Right cardiac atrium (tissue), 5 donors: Measurements from ENCODE around the gene SLC37A3. TPM values are rescaled to one million over a fixed set of nuclear protein-coding genes. Genes with fewer than 3 reads are reported as not detected.
"Not testable (repeated sequence)": the region's sequence is repeated elsewhere in the genome, so short reads cannot be mapped to it uniquely, and the experiment has no call there.

Experiments used
- ATAC-seq, 2 donors: fragments of 200-7000 bp; cut with Tn5 transposase; one replicate each; pipeline versions ENCODE4 v1.8.0 to v1.9.1; 2020; ENCODE audit warnings: moderate library complexity in 2 of 2, mild to moderate bottlenecking in 1 of 2
- DNase-seq, 3 donors: peaks; one replicate each; pipeline ENCODE4 v3.0.0-alpha.2; 2020
- H3K27ac ChIP-seq: one replicate; pipeline ENCODE4 v1.5.1; 2013; ENCODE audit warnings: mild to moderate bottlenecking, low read length, control low read depth, moderate library complexity
- H3K27me3 ChIP-seq: one replicate; pipeline ENCODE4 v1.6.1; 2013; ENCODE audit not compliant: control insufficient read depth, insufficient read depth
- H3K4me1 ChIP-seq: one replicate; pipeline ENCODE4 v1.6.1; 2013; ENCODE audit warnings: low read length; ENCODE audit not compliant: control insufficient read depth, insufficient read depth
- H3K4me3 ChIP-seq: one replicate; pipeline ENCODE4 v1.5.1; 2013; ENCODE audit warnings: low read length, control low read depth
- H3K9me3 ChIP-seq: one replicate; pipeline ENCODE4 v1.6.1; 2013; ENCODE audit warnings: low read length; ENCODE audit not compliant: control insufficient read depth
- WGBS: extraction: QIAGEN DNeasy Blood & Tissue Kit; methylation state at CpG from one replicate; pipeline ENCODE4 v1.1.7; 2013; 5-methylcytosine and 5-hydroxymethylcytosine counted together
- intact Hi-C, 4 donors: fragments of 100-400 bp; cut with DNase I; formaldehyde crosslinking; loops; one replicate each; pipeline versions ENCODE4 v1.11.0 to v1.14.0; 2022 to 2023
- polyA plus RNA-seq: library from polyadenylated mRNA; stranded (reverse); fragments of 200-250 nt; gene quantifications from one replicate; pipeline ENCODE4 v1.2.3, GENCODE V29; 2013
- total RNA-seq, 4 donors: library from RNA; stranded (reverse); fragmentation: NEBNext Ultra II Directional; extraction: Animal tissue kit (Norgen Biotek cat#: 25700); gene quantifications; one replicate each; pipeline ENCODE4 v1.2.1, GENCODE V29; 2021
- donor health status: healthy with polysubstance abuse.
- donor health status: DM: no; HTN: yes; CAD: no.
- donor health status: DM: no; HTN: no; CAD: no.
- donor health status: DM: no; HTN: yes; CAD: no; lungs with severe emphysema.
- donor health status: DM: yes; HTN: yes; CAD: no.

The SLC37A3 gene
- total and polyA plus RNA-seq, 5 donors: 11.8 to 17.7 (median 16.3) TPM

- H3K4me3 ChIP-seq: no peak overlapping the region
- DNase-seq (no peak), ATAC-seq (no peak)
- no peaks in the 10 kb centered on the region for H3K9me3 ChIP-seq
- H3K4me1 ChIP-seq: peaks cover 2% of the 10 kb centered on the region
- no peaks in the 10 kb centered on the region for H3K27me3 ChIP-seq
- WGBS: 90% methylated on average over 3 of the region's 3 CpGs
- no peak overlapping the region for H3K27ac ChIP-seq
- intact Hi-C loops: no loop called here
Measured at GRCh38 chr7:140423501-140423900, 25.2 kb upstream of the SLC37A3 start.

GRCh38 chr7:140421521-140421920 lies 23.2 kb upstream of the SLC37A3 start:
- Histone ChIP-seq H3K9me3 (no peaks in the 10 kb centered on the region), H3K4me1 (peaks cover 2% of the 10 kb centered on the region), H3K4me3 (no peak overlapping the region), H3K27me3 (no peaks in the 10 kb centered on the region), H3K27ac (no peak overlapping the region)
- DNase-seq (no peak), ATAC-seq (no peak)
- WGBS: 96% methylated on average over 2 of the region's 2 CpGs
- intact Hi-C loops: no loop called here

GRCh38 chr7:140418653-140419052 lies 20.3 kb upstream of the SLC37A3 start:
- Histone ChIP-seq H3K4me3 (no peak overlapping the region), H3K9me3 (no peaks in the 10 kb centered on the region)
- no peak for ATAC-seq

GRCh38 chr7:140418156-140418472 lies 19.8 kb upstream of the SLC37A3 start:
- intact Hi-C loops, H3K9me3 ChIP-seq, H3K4me3 ChIP-seq, H3K27ac ChIP-seq, H3K4me1 ChIP-seq, DNase-seq, H3K27me3 ChIP-seq, ATAC-seq: not testable (repeated sequence)
- 90% methylated on average over 5 of the region's 5 CpGs for whole genome bisulfite sequencing

More at GRCh38 chr7:140418653-140419052, 20.3 kb upstream of the SLC37A3 start:
- DNase-seq: no peak
- intact Hi-C loops: no loop called here
- Histone ChIP-seq H3K4me1 (no peaks in the 10 kb centered on the region), H3K27ac (no peak overlapping the region), H3K27me3 (no peaks in the 10 kb centered on the region)
- WGBS: 92% methylated on average over 4 of the region's 4 CpGs

- no peaks in the 10 kb centered on the region for H3K27me3 ChIP-seq
- ATAC-seq: no peak
- no peaks in the 10 kb centered on the region for H3K9me3 ChIP-seq
- no peak overlapping the region for H3K4me3 ChIP-seq
- no peak overlapping the region for H3K27ac ChIP-seq
- intact Hi-C loops: no loop called here
- no peak for DNase-seq
- H3K4me1 ChIP-seq: no peaks in the 10 kb centered on the region
- WGBS: 74% methylated on average over 8 of the region's 8 CpGs
Measured at GRCh38 chr7:140417456-140418155, 19.3 kb upstream of the SLC37A3 start.

GRCh38 chr7:140416560-140416959 lies 18.2 kb upstream of the SLC37A3 start:
- Histone ChIP-seq H3K4me1 (no peaks in the 10 kb centered on the region), H3K9me3 (no peaks in the 10 kb centered on the region), H3K27me3 (no peaks in the 10 kb centered on the region), H3K4me3 (no peak overlapping the region), H3K27ac (no peak overlapping the region)
- ATAC-seq: no peak
- WGBS: 88% methylated on average over 8 of the region's 8 CpGs
- no peak for DNase-seq
- intact Hi-C loops: no loop called here

GRCh38 chr7:140415816-140416215 lies 17.5 kb upstream of the SLC37A3 start:
- H3K4me3 ChIP-seq, H3K27ac ChIP-seq, ATAC-seq, H3K9me3 ChIP-seq, H3K27me3 ChIP-seq, intact Hi-C loops, H3K4me1 ChIP-seq, DNase-seq: not testable (repeated sequence)
- 93% methylated on average over 9 of the region's 9 CpGs for WGBS

- H3K9me3 ChIP-seq: no peaks in the 10 kb centered on the region
- no peaks in the 10 kb centered on the region for H3K27me3 ChIP-seq
- H3K27ac ChIP-seq: no peak overlapping the region
- 94% methylated on average over 3 of the region's 3 CpGs for WGBS
- no peak for DNase-seq
- H3K4me3 ChIP-seq: no peak overlapping the region
- intact Hi-C loops: no loop called here
- no peak for ATAC-seq
- H3K4me1 ChIP-seq: no peaks in the 10 kb centered on the region
Measured at GRCh38 chr7:140415361-140415760, 17.0 kb upstream of the SLC37A3 start.

GRCh38 chr7:140404565-140405065 lies 6.3 kb upstream of the SLC37A3 start:
- no peak overlapping the region for H3K27ac ChIP-seq
- intact Hi-C loops: no loop called here
- no peaks in the 10 kb centered on the region for H3K4me1 ChIP-seq
- ATAC-seq (no peak), DNase-seq (no peak)
- 40% methylated on average over 3 of the region's 3 CpGs for WGBS
- H3K9me3 ChIP-seq: no peaks in the 10 kb centered on the region
- no peak overlapping the region for H3K4me3 ChIP-seq
- peaks cover 3% of the 10 kb centered on the region for H3K27me3 ChIP-seq

GRCh38 chr7:140403878-140404564 lies 5.7 kb upstream of the SLC37A3 start, which contains the start of gene RAB19:
Gene RAB19 (plus strand): TSS chr7:140404058. CDS start chr7:140407647, 3,589 bp downstream.
- DNase-seq: no peak
- H3K9me3 ChIP-seq: no peaks in the 10 kb centered on the region
- H3K27me3 ChIP-seq: peaks cover 3% of the 10 kb centered on the region
- peak within 1 kb of the TSS; percentile 22 for H3K4me3 ChIP-seq
- no peak within 1 kb of the TSS for H3K27ac ChIP-seq
- WGBS: 13% methylated on average over 22 of the region's 22 CpGs
- H3K4me1 ChIP-seq: no peaks in the 10 kb centered on the region
- ATAC-seq: peak; percentile 65 to 66
- intact Hi-C loops: no loop called here

GRCh38 chr7:140402178-140402835 lies 4.0 kb upstream of the SLC37A3 start:
- Histone ChIP-seq H3K4me1 (no peaks in the 10 kb centered on the region), H3K4me3 (no peak overlapping the region), H3K9me3 (no peaks in the 10 kb centered on the region), H3K27me3 (peaks cover 3% of the 10 kb centered on the region), H3K27ac (no peak overlapping the region)
- DNase-seq (no peak), ATAC-seq (no peak)
- 69% methylated on average over 2 of the region's 2 CpGs for WGBS
- intact Hi-C loops: no loop called here
